HFFc6 (cell line): ENCODE results near the gene VSIG10L2. TPM values are rescaled to one million over a fixed set of nuclear protein-coding genes. Genes with fewer than 3 reads are reported as not detected.

Source experiments
- DNase-seq: peaks from one replicate; pipeline ENCODE4 v3.0.0-alpha.2; 2018
- H3K27ac Mint-ChIP-seq: 2 replicates; pipeline ENCODE4 v1.8.0; 2020; ENCODE audit warnings: mild to moderate bottlenecking, mixed read lengths
- H3K27me3 Mint-ChIP-seq: 2 replicates; pipeline ENCODE4 v1.8.0; 2021; ENCODE audit warnings: mild to moderate bottlenecking, moderate library complexity, mixed read lengths; ENCODE audit not compliant: insufficient read depth
- H3K36me3 Mint-ChIP-seq: 2 replicates; pipeline ENCODE4 v1.8.0; 2021; ENCODE audit warnings: low read depth, mixed read lengths
- H3K4me1 Mint-ChIP-seq: 2 replicates; pipeline ENCODE4 v1.8.0; 2020; ENCODE audit warnings: low read depth, mixed read lengths
- H3K4me3 Mint-ChIP-seq: 2 replicates; pipeline ENCODE4 v1.8.0; 2020; ENCODE audit warnings: mild to moderate bottlenecking, moderate library complexity, mixed read lengths
- H3K9me3 Mint-ChIP-seq: 2 replicates; pipeline ENCODE4 v1.8.0; 2020; ENCODE audit warnings: mild to moderate bottlenecking, mixed read lengths
- CTCF ChIP-seq: fragments of 200-600 bp; sonication (generic); IDR thresholded peaks from 2 replicates; pipeline ENCODE4 v1.5.0; 2021; ENCODE audit warnings: antibody characterized with exemption, mild to moderate bottlenecking
- total RNA-seq, 6 experiments: library from RNA; stranded (reverse); fragmentation: NEBNext Ultra II Directional; extraction: Animal tissue kit (Norgen Biotek cat#: 25700); gene quantifications; 2 replicates in 1 of 6; 3 replicates in 5 of 6; pipeline ENCODE4 v1.2.3, GENCODE V29; 2021

Gene VSIG10L2
- total RNA-seq, 6 experiments from 2014 or later, result not detected

GRCh38 chr11:125975634-125976033 lies 29.8 kb downstream of the VSIG10L2 start:
- Mint-ChIP-seq H3K4me3 (no peak overlapping the region), H3K36me3 (no peaks in the 10 kb centered on the region), H3K27me3 (peaks cover 5% of the 10 kb centered on the region), H3K4me1 (no peaks in the 10 kb centered on the region), H3K9me3 (no peaks in the 10 kb centered on the region), H3K27ac (no peak overlapping the region)
- TF ChIP-seq CTCF, result no peak
- no peak for DNase-seq

GRCh38 chr11:125976156-125976555 lies 30.3 kb downstream of the VSIG10L2 start:
- no peak overlapping the region for H3K27ac Mint-ChIP-seq
- no peak for DNase-seq
- no peak for TF ChIP-seq CTCF
- H3K9me3 Mint-ChIP-seq, result no peaks in the 10 kb centered on the region
- peaks cover 5% of the 10 kb centered on the region for H3K27me3 Mint-ChIP-seq
- H3K4me1 Mint-ChIP-seq, result no peaks in the 10 kb centered on the region
- no peaks in the 10 kb centered on the region for H3K36me3 Mint-ChIP-seq
- no peak overlapping the region for H3K4me3 Mint-ChIP-seq

- DNase-seq, result no peak
- Mint-ChIP-seq H3K9me3 (no peaks in the 10 kb centered on the region), H3K4me1 (no peaks in the 10 kb centered on the region), H3K4me3 (no peak overlapping the region), H3K27me3 (peaks cover 4% of the 10 kb centered on the region), H3K27ac (no peak overlapping the region), H3K36me3 (no peaks in the 10 kb centered on the region)
- no peak for TF ChIP-seq CTCF
These were observed 31.5 kb downstream of the VSIG10L2 start for GRCh38 chr11:125977333-125977732.

- Mint-ChIP-seq H3K27me3 (peaks cover 8% of the 10 kb centered on the region), H3K4me1 (no peaks in the 10 kb centered on the region), H3K4me3 (no peak overlapping the region), H3K9me3 (no peaks in the 10 kb centered on the region), H3K27ac (no peak overlapping the region), H3K36me3 (no peaks in the 10 kb centered on the region)
- TF ChIP-seq CTCF, result no peak
- DNase-seq, result no peak
These were observed 32.4 kb downstream of the VSIG10L2 start for GRCh38 chr11:125978181-125978716.

- no peaks in the 10 kb centered on the region for H3K9me3 Mint-ChIP-seq
- no peak for DNase-seq
- no peaks in the 10 kb centered on the region for H3K36me3 Mint-ChIP-seq
- no peak overlapping the region for H3K27ac Mint-ChIP-seq
- no peak for TF ChIP-seq CTCF
- H3K4me3 Mint-ChIP-seq, result no peak overlapping the region
- H3K27me3 Mint-ChIP-seq, result peaks cover 8% of the 10 kb centered on the region
- no peaks in the 10 kb centered on the region for H3K4me1 Mint-ChIP-seq
These were observed 33.0 kb downstream of the VSIG10L2 start for GRCh38 chr11:125978778-125979407.
